Stimulated activated naive CD8-positive, alpha-beta T cell treated with anti-CD3 and anti-CD28 coated beads, Interleukin-15, Interleukin-2, amounts not matched to agents 100 ng/mL and 50 ng/mL, for 24 hours (primary cell): ENCODE results near the gene PIGK.

ENCODE experiments used
- H3K27ac Mint-ChIP-seq: one replicate; pipeline ENCODE4 v1.8.0; 2021; ENCODE audit warnings: mild to moderate bottlenecking, mixed read lengths
- H3K27me3 Mint-ChIP-seq: one replicate; pipeline ENCODE4 v1.8.0; 2021; ENCODE audit warnings: mixed read lengths
- H3K36me3 Mint-ChIP-seq: one replicate; pipeline ENCODE4 v1.8.0; 2021; ENCODE audit warnings: low read depth, mixed read lengths
- H3K4me1 Mint-ChIP-seq: one replicate; pipeline ENCODE4 v1.8.0; 2021; ENCODE audit warnings: low read depth, mixed read lengths
- H3K4me3 Mint-ChIP-seq: one replicate; pipeline ENCODE4 v1.8.0; 2021; ENCODE audit warnings: mild to moderate bottlenecking, mixed read lengths
- H3K9me3 Mint-ChIP-seq: one replicate; pipeline ENCODE4 v1.8.0; 2021; ENCODE audit warnings: mixed read lengths

The PIGK gene

DNA sequence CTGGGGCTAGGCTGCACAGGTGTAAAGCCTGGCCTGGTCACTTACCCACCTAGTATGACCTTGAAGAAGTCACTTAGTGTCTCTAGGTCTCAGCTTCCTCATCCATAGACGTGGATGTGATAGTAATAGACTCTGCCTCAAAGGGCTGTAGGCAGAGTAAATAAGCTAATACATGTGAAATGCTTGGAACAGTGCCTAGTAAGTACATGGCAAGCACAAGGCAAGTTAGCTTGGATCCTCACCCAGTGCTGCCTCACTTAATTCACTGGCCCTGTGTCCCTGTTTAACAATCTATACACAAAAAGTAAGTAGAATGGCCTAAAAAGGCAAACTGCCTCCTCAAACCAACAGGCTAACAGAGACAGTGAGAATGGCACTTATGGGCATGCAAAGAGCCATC, 167.8 kb downstream of the PIGK start:
- Mint-ChIP-seq H3K4me3 (no peak overlapping the region), H3K27ac (no peak overlapping the region), H3K27me3 (peaks cover 4% of the 10 kb centered on the region), H3K36me3 (no peaks in the 10 kb centered on the region), H3K9me3 (no peaks in the 10 kb centered on the region), H3K4me1 (peaks cover 20% of the 10 kb centered on the region)

DNA sequence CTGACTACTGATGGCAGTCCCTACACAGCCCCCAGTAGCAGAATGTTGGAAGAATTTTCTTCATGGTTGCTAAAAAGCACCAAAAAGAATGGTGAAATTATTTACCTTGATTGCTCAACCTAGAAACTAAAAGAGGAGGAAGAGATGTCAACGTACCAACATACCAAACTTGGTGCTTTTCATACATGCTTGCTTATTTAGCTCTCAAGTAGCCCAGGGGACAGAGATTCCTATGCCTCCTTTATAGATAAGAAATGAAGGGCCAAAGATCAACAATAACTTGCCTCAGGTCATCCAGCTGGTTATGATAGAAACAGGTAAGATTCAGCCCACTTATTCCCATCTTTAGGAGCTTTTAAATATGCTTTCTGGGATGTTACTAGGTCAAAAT, 170.6 kb downstream of the PIGK start:
- H3K4me1 Mint-ChIP-seq = peaks cover 22% of the 10 kb centered on the region
- peaks cover 6% of the 10 kb centered on the region for H3K27me3 Mint-ChIP-seq
- no peaks in the 10 kb centered on the region for H3K36me3 Mint-ChIP-seq

DNA sequence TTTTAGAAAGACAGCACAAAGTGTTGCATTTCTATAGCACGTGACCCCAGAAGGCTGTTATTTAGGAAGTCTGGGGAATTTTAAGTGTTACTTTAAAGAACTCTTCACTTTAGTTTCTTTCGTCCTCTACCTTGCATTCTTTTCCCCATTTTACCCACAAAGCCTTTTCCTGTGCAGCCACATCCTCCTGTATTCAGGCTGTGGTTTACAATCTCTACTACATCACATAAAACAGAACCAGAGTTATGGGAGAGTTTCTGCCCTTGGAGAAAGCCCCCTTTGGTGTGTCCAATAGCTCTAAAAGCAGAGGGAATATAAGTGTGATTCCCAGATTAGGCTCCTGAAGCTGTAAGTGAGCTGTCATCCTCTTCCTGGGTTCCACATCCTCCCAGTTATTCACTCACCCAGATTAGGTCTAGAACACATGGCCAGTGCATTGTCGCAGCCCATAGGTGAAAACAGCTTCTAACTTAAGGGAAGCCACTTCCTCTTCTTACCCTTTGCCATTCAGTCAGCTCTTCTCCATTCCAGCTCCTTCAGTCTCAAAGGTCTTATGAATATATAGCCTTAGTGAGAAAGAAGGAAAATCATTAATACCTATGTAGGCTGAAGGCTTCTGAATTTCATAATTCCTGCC, 171.1 kb downstream of the PIGK start:
- H3K36me3 Mint-ChIP-seq = no peaks in the 10 kb centered on the region
- H3K27ac Mint-ChIP-seq = no peak overlapping the region
- no peaks in the 10 kb centered on the region for H3K9me3 Mint-ChIP-seq
- H3K27me3 Mint-ChIP-seq = peaks cover 6% of the 10 kb centered on the region
- no peak overlapping the region for H3K4me3 Mint-ChIP-seq
- peaks cover 22% of the 10 kb centered on the region for H3K4me1 Mint-ChIP-seq

More for the DNA sequence above, 170.6 kb downstream of the PIGK start:
- Mint-ChIP-seq H3K9me3 (no peaks in the 10 kb centered on the region), H3K27ac (no peak overlapping the region), H3K4me3 (no peak overlapping the region)

DNA sequence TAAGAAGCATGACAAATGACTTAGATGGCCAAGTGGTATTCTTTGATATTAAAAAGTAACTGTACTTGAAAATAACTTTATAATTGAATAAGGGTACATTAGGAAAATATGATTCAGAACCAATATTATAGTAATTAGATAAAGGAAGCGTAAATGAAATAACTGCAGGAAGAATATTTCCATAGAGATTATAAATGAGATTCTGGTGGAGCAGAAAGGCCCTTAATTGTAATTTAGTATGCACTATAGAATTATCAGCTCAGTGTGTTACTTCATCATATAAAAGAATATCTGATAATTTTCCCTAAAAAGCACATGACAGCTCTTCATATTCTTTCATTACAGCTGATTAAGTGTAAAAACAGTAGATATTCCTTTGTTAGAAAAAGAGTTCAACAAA, 171.7 kb downstream of the PIGK start:
- Mint-ChIP-seq H3K4me3 (no peak overlapping the region), H3K36me3 (no peaks in the 10 kb centered on the region), H3K4me1 (peaks cover 22% of the 10 kb centered on the region), H3K9me3 (no peaks in the 10 kb centered on the region), H3K27ac (no peak overlapping the region), H3K27me3 (peaks cover 6% of the 10 kb centered on the region)

DNA sequence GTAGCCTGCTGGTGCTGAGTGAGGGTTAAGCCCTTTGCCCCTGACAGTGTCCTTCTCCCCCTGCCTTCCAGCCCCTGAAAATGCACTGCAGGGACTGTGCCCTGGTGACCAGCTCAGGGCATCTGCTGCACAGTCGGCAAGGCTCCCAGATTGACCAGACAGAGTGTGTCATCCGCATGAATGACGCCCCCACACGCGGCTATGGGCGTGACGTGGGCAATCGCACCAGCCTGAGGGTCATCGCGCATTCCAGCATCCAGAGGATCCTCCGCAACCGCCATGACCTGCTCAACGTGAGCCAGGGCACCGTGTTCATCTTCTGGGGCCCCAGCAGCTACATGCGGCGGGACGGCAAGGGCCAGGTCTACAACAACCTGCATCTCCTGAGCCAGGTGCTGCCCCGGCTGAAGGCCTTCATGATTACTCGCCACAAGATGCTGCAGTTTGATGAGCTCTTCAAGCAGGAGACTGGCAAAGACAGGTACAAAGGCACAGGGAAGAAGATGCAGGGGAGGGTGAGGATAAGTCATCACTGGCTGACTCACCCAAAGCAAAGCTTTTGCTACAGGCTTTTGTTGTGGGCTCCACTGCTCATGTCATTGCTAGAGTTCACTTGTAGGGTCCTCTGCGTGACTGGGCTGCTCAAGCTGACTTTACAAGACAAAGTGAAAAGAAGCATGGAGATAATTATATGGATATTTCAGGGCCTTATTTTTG, 174.9 kb downstream of the PIGK start:
- Mint-ChIP-seq H3K4me1 (peaks cover 22% of the 10 kb centered on the region), H3K36me3 (no peaks in the 10 kb centered on the region), H3K27me3 (peaks cover 6% of the 10 kb centered on the region), H3K27ac (no peak overlapping the region), H3K9me3 (no peaks in the 10 kb centered on the region), H3K4me3 (no peak overlapping the region)

DNA sequence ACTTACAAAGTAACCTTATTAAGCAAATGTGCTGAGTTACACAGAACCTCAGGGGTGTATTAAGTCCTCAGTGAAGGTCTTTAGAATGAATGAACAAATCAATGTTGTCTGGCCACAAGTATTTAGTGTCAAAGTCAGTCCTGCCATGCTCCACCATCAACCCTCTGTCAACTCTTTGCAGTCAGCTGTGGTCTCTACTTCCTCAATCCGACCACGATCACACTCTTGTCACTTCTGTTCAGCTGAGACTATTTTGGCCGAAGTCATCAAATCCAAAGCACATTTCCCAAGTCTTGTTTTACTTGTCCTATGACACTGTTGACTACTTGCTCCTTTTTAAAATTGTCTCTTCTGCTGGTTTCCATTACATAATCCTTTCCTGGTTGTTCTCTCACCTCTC, 178.4 kb downstream of the PIGK start:
- H3K27me3 Mint-ChIP-seq = no peaks in the 10 kb centered on the region
- peaks cover 10% of the 10 kb centered on the region for H3K9me3 Mint-ChIP-seq
- H3K27ac Mint-ChIP-seq = no peak overlapping the region
- H3K4me3 Mint-ChIP-seq = no peak overlapping the region
- H3K4me1 Mint-ChIP-seq = no peaks in the 10 kb centered on the region
- peaks cover 4% of the 10 kb centered on the region for H3K36me3 Mint-ChIP-seq

DNA sequence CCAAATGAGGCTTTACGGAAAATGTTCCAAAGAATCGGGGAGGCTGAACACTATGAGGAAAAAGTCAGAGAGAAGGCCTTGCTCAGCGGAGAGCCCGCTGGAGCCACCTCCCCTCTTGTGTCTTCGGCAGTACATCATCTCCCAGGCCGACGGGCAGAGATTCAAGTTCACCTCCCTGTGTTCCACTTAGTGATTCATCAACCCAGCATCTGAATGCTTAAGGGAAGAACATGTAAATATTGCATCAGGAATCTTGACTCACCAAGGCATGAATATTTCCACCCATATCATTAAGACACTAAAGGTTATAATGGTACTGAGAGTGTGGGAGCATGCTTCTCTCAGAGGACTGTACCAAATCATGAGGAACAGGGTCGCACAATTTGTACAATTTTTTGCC, 179.5 kb downstream of the PIGK start:
- Mint-ChIP-seq H3K4me1 (no peaks in the 10 kb centered on the region), H3K36me3 (peaks cover 4% of the 10 kb centered on the region), H3K4me3 (no peak overlapping the region), H3K27ac (no peak overlapping the region), H3K27me3 (no peaks in the 10 kb centered on the region), H3K9me3 (peaks cover 10% of the 10 kb centered on the region)

DNA sequence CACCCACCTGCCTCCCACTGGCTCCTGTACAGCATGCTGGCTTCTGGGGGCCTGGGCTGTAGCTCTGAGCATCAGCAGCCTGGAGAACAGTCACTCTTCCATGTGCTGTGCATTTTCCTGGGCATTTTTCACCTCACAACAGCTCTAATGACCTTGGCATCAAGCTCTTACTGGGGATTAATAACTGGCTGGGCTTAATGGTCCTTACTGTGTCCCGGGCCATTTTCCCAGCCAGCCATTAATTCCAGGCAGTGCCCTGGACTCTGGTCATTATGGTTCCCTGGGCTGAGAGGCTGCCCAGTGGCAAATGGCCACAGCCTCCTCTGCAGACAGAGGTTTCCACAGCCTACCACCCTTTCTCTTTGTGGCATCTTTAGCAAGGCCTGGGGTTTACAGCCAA, 180.1 kb downstream of the PIGK start:
- Mint-ChIP-seq H3K36me3 (peaks cover 4% of the 10 kb centered on the region), H3K4me1 (no peaks in the 10 kb centered on the region), H3K27me3 (no peaks in the 10 kb centered on the region)

More for the DNA sequence above, 180.1 kb downstream of the PIGK start:
- Mint-ChIP-seq H3K4me3 (no peak overlapping the region), H3K27ac (no peak overlapping the region), H3K9me3 (peaks cover 10% of the 10 kb centered on the region)
